ENCODE measurements around the gene ANAPC2.

DNA sequence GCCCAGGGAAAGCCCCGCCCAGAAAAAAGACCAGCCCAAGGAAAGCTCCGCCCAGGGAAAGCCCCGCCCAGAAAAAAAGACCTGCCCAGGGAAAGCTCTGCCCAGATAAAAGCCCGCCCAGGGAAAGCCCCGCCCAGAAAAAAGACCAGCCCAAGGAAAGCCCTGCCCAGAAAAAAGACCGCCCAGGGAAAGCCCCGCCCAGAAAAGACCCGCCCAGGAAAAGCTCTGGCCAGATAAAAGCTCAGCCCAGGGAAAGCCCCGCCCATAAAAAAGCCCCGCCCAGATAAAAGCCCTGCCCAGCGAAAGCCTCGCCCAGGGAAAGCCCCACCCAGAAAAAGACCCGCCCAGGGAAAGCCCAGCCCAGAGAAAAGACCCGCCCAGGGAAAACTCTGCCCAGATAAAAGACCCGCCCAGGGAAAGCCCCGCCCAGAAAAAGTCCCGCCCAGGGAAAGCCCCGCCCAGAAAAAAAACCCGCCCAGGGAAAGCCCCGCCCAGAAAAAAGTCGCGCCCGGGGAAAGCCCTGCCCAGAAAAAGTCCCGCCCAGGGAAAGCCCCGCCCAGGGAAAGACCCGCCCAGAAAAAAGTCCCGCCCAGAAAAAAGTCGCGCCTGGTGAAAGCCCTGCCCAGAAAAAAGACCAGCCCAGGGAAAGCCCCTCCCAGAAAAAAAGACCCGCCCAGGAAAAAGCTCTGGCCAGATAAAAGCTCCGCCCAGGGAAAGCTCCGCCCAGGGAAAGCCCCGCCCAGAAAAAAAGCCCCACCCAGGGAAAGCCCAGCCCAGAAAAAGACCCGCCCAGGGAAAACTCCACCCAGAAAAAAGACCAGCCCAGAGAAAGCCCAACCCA lies 37.5 kb downstream of the ANAPC2 start:
- TF ChIP-seq, protein P1, sequence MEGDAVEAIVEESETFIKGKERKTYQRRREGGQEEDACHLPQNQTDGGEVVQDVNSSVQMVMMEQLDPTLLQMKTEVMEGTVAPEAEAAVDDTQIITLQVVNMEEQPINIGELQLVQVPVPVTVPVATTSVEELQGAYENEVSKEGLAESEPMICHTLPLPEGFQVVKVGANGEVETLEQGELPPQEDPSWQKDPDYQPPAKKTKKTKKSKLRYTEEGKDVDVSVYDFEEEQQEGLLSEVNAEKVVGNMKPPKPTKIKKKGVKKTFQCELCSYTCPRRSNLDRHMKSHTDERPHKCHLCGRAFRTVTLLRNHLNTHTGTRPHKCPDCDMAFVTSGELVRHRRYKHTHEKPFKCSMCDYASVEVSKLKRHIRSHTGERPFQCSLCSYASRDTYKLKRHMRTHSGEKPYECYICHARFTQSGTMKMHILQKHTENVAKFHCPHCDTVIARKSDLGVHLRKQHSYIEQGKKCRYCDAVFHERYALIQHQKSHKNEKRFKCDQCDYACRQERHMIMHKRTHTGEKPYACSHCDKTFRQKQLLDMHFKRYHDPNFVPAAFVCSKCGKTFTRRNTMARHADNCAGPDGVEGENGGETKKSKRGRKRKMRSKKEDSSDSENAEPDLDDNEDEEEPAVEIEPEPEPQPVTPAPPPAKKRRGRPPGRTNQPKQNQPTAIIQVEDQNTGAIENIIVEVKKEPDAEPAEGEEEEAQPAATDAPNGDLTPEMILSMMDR (IDR thresholded peaks at IDR 0.05 in 4 of 5, conservative IDR thresholded peaks at IDR 0.05 in 1 of 5) = no peak
- no peak for TF ChIP-seq POLR2A (IDR thresholded peaks at IDR 0.05)

Data from gastrocnemius medialis (tissue), 4 donors.